GM23338 (cell line): ENCODE measurements around the gene PEX10. TPM values are rescaled to one million over a fixed set of nuclear protein-coding genes. Genes with fewer than 3 reads are reported as not detected.

Experiments
- ATAC-seq: fragments of 200-7000 bp; cut with Tn5 transposase; 3 replicates; pipeline ENCODE4 v1.9.1; 2020
- DNase-seq: peaks from one replicate; pipeline ENCODE4 v3.0.0-alpha.2; 2015; ENCODE audit warnings: low spot score
- H2AFZ ChIP-seq: fragments of 200-600 bp; sonication (generic); 2 replicates; pipeline ENCODE4 v1.8.0; 2016; ENCODE audit warnings: antibody characterized with exemption, mild to moderate bottlenecking, moderate library complexity
- H3F3A ChIP-seq: fragments of 200-600 bp; sonication (generic); replicated peaks from 2 replicates; pipeline ENCODE4 v1.8.0; 2017; ENCODE audit warnings: antibody characterized with exemption, mixed run types, low read depth
- H3K27ac ChIP-seq: fragments of 200-600 bp; sonication (generic); 2 replicates; pipeline ENCODE4 v1.6.1; 2016; ENCODE audit warnings: low read depth
- H3K27me3 ChIP-seq: fragments of 200-600 bp; sonication (generic); 2 replicates; pipeline ENCODE4 v1.8.0; 2016; ENCODE audit warnings: mild to moderate bottlenecking, mixed run types, moderate library complexity; ENCODE audit not compliant: insufficient read depth
- H3K36me3 ChIP-seq: fragments of 200-600 bp; sonication (generic); 2 replicates; pipeline ENCODE4 v1.8.0; 2016; ENCODE audit warnings: mild to moderate bottlenecking; ENCODE audit not compliant: insufficient read depth
- H3K4me1 ChIP-seq: fragments of 200-600 bp; sonication (generic); 2 replicates; pipeline ENCODE4 v1.8.0; 2016; ENCODE audit warnings: mild to moderate bottlenecking, moderate library complexity; ENCODE audit not compliant: insufficient read depth
- H3K4me2 ChIP-seq: fragments of 200-600 bp; sonication (generic); 2 replicates; pipeline ENCODE4 v1.7.1; 2017; ENCODE audit warnings: mixed run types
- H3K4me3 ChIP-seq: fragments of 200-600 bp; sonication (generic); 2 replicates; pipeline ENCODE4 v1.6.1; 2016; ENCODE audit warnings: mixed run types
- H3K79me2 ChIP-seq: fragments of 200-600 bp; sonication (generic); replicated peaks from 2 replicates; pipeline ENCODE4 v1.8.0; 2017; ENCODE audit warnings: mild to moderate bottlenecking; ENCODE audit not compliant: insufficient read depth
- H3K9me2 ChIP-seq: fragments of 200-600 bp; sonication (generic); 2 replicates; pipeline ENCODE4 v1.8.0; 2017; ENCODE audit not compliant: insufficient read depth
- H4K20me1 ChIP-seq: fragments of 200-600 bp; sonication (generic); replicated peaks from 2 replicates; pipeline ENCODE4 v1.8.0; 2017; ENCODE audit warnings: mild to moderate bottlenecking; ENCODE audit not compliant: insufficient read depth
- H3K27ac Mint-ChIP-seq: 2 replicates; pipeline ENCODE4 v1.8.0; 2020; ENCODE audit warnings: inconsistent platforms, mild to moderate bottlenecking, moderate library complexity, mixed read lengths
- H3K27me3 Mint-ChIP-seq: 3 replicates; pipeline ENCODE4 v1.8.0; 2022; ENCODE audit warnings: low read depth, mild to moderate bottlenecking, moderate library complexity, mixed read lengths, inconsistent platforms; ENCODE audit not compliant: insufficient read depth, poor library complexity
- H3K36me3 Mint-ChIP-seq: 3 replicates; pipeline ENCODE4 v1.8.0; 2021; ENCODE audit warnings: low read depth, mild to moderate bottlenecking, inconsistent platforms, moderate library complexity, mixed read lengths
- H3K4me1 Mint-ChIP-seq: 3 replicates; pipeline ENCODE4 v1.8.0; 2020; ENCODE audit warnings: mild to moderate bottlenecking, inconsistent platforms, mixed read lengths
- H3K4me3 Mint-ChIP-seq: 3 replicates; pipeline ENCODE4 v1.8.0; 2021; ENCODE audit warnings: moderate library complexity, mild to moderate bottlenecking, inconsistent platforms, mixed read lengths
- H3K9me3 Mint-ChIP-seq: 3 replicates; pipeline ENCODE4 v1.8.0; 2020; ENCODE audit warnings: moderate library complexity, mild to moderate bottlenecking, inconsistent platforms, mixed read lengths
- CREB1 ChIP-seq: fragments of 250-450 bp; sonication (Bioruptor Pico); IDR thresholded peaks from 2 replicates; pipeline ENCODE4 v1.5.0; 2020; ENCODE audit warnings: low read depth, mild to moderate bottlenecking, moderate library complexity
- EZH2 ChIP-seq: fragments of 200-600 bp; sonication (generic); IDR thresholded peaks from one replicate; pipeline ENCODE4 v1.8.0; 2017; ENCODE audit warnings: antibody characterized with exemption, mild to moderate bottlenecking, low read depth; ENCODE audit not compliant: unreplicated experiment
- EZH2phosphoT487 ChIP-seq: fragments of 200-600 bp; sonication (generic); IDR thresholded peaks from one replicate; pipeline ENCODE4 v1.8.1; 2018; ENCODE audit warnings: antibody characterized with exemption; ENCODE audit not compliant: unreplicated experiment
- JUNB ChIP-seq: IDR thresholded peaks from one replicate; pipeline ENCODE4 v1.6.1; 2016; ENCODE audit warnings: antibody characterized with exemption; ENCODE audit not compliant: unreplicated experiment
- NANOG ChIP-seq: IDR thresholded peaks from 2 replicates; pipeline ENCODE4 v1.6.1; 2016; ENCODE audit warnings: antibody characterized with exemption, borderline replicate concordance
- POLR2AphosphoS5 ChIP-seq: IDR thresholded peaks from 2 replicates; pipeline ENCODE4 v1.6.1; 2016; ENCODE audit warnings: antibody characterized with exemption, low read depth
- STAT1 ChIP-seq: IDR thresholded peaks from one replicate; pipeline ENCODE4 v1.6.1; 2016; ENCODE audit warnings: antibody characterized with exemption; ENCODE audit not compliant: unreplicated experiment
- ZNF114 ChIP-seq: fragments of 250-450 bp; sonication (Bioruptor Pico); IDR thresholded peaks from 2 replicates; pipeline ENCODE4 v1.5.0; 2020; ENCODE audit warnings: mild to moderate bottlenecking, moderate library complexity
- ZNF331 ChIP-seq: fragments of 250-450 bp; sonication (Bioruptor Pico); IDR thresholded peaks from 2 replicates; pipeline ENCODE4 v1.5.0; 2020; ENCODE audit warnings: low read depth, mild to moderate bottlenecking, moderate library complexity
- polyA plus RNA-seq: library from polyadenylated mRNA; unstranded; fragments of >200 nt; fragmentation: Nextera tagmentation; extraction: Ambion mirVana; gene quantifications from 2 replicates; pipeline ENCODE4 v1.2.1, GENCODE V29; 2016
- total RNA-seq: library from RNA; depleted of rRNA; stranded (reverse); fragments of >200 nt; shearing (Covaris generic); gene quantifications from 2 replicates; pipeline ENCODE4 v1.2.3, GENCODE V29; 2014
- TF ChIP-seq, protein P1 (sequence below): IDR thresholded peaks from one replicate; pipeline ENCODE4 v1.6.1; 2018; ENCODE audit warnings: antibody characterized with exemption; ENCODE audit not compliant: unreplicated experiment
- TF ChIP-seq, protein P2 (sequence below): fragments of 250-450 bp; sonication (Bioruptor Pico); IDR thresholded peaks from 2 replicates; pipeline ENCODE4 v1.5.0; 2020; ENCODE audit warnings: mild to moderate bottlenecking, moderate library complexity
- TF ChIP-seq, protein P3 (sequence below): IDR thresholded peaks from 2 replicates; pipeline ENCODE4 v1.6.1; 2016; ENCODE audit warnings: antibody characterized with exemption
- TF ChIP-seq, protein P4 (sequence below), 2 experiments: fragments of 200-600 bp in 1 of 2; sonication (generic) in 1 of 2; conservative IDR thresholded peaks; 2 replicates each; pipeline versions ENCODE4 v1.5.1 to v1.6.1; 2016 to 2017; ENCODE audit warnings: antibody characterized with exemption in 2 of 2, low read depth in 2 of 2, mild to moderate bottlenecking in 2 of 2, moderate library complexity in 1 of 2

Gene PEX10
- total and polyA plus RNA-seq, 2 experiments from 2014 or later = 15.0 to 53.9 TPM

DNA sequence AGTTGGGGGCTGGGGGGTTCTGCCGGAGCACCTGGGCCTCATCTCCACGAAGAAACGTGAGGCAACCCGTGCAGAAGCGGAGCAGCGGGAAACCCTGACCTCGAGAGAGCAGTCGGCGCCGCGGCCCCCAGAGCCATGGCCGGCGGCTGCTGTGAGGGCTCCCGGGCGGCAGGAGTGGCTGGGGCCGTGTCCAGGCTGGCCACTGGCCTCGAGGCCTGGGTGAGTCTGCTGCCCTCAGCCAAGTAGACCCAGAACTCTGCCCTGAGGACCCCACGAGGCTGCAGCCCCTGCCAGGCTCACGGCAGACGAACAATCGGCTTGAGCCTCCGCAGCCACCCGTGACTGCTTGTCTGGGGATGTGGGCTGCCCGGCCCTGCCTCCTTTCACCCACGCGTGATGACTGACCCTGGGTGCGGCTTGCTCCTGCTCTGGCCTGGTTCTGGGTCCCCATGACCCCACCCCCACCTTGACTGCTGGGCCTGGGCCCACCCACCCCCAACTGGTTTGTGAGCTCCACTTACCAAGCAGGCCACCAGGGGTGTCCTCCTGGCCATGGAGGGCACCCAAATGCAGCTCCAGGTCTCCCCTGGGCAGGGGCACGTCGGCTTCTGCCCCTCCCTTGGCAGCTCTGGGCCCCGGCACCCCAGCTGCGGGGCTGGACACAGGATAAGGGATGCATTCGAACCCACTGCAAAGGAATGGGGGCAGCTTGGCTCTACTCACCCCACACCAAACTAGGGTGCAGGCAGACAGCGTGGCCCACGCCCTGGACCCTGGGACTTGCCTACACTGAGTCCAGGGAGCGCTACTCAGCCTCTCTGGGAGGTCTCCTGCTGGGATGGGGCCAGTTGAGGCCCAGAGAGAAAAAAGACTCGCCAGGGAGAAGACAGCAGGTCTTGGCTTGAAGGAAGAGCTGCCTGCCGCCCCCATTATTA lies 55.2 kb downstream of the PEX10 start:
- no peaks in the 10 kb centered on the region for H3K36me3 ChIP-seq
- DNase-seq (no peak), ATAC-seq (no peak)
- no peak overlapping the region for H3K4me3 Mint-ChIP-seq
- H3K9me3 Mint-ChIP-seq = no peaks in the 10 kb centered on the region
- H2AFZ ChIP-seq = no peak overlapping the region
- no peaks in the 10 kb centered on the region; the same call in 2 of the 3 replicates for H3K36me3 Mint-ChIP-seq
- H3K79me2 ChIP-seq = no peaks in the 10 kb centered on the region
- TF ChIP-seq, protein P1, sequence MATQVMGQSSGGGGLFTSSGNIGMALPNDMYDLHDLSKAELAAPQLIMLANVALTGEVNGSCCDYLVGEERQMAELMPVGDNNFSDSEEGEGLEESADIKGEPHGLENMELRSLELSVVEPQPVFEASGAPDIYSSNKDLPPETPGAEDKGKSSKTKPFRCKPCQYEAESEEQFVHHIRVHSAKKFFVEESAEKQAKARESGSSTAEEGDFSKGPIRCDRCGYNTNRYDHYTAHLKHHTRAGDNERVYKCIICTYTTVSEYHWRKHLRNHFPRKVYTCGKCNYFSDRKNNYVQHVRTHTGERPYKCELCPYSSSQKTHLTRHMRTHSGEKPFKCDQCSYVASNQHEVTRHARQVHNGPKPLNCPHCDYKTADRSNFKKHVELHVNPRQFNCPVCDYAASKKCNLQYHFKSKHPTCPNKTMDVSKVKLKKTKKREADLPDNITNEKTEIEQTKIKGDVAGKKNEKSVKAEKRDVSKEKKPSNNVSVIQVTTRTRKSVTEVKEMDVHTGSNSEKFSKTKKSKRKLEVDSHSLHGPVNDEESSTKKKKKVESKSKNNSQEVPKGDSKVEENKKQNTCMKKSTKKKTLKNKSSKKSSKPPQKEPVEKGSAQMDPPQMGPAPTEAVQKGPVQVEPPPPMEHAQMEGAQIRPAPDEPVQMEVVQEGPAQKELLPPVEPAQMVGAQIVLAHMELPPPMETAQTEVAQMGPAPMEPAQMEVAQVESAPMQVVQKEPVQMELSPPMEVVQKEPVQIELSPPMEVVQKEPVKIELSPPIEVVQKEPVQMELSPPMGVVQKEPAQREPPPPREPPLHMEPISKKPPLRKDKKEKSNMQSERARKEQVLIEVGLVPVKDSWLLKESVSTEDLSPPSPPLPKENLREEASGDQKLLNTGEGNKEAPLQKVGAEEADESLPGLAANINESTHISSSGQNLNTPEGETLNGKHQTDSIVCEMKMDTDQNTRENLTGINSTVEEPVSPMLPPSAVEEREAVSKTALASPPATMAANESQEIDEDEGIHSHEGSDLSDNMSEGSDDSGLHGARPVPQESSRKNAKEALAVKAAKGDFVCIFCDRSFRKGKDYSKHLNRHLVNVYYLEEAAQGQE = no peak
- TF ChIP-seq ZNF114 (CRISPR knock-in tag) (no peak), EZH2 (no peak), ZNF331 (CRISPR knock-in tag) (no peak), NANOG (no peak), EZH2phosphoT487 (no peak), POLR2AphosphoS5 (no peak), JUNB (no peak), STAT1 (no peak), CREB1 (CRISPR knock-in tag) (no peak)
- TF ChIP-seq, protein P2, sequence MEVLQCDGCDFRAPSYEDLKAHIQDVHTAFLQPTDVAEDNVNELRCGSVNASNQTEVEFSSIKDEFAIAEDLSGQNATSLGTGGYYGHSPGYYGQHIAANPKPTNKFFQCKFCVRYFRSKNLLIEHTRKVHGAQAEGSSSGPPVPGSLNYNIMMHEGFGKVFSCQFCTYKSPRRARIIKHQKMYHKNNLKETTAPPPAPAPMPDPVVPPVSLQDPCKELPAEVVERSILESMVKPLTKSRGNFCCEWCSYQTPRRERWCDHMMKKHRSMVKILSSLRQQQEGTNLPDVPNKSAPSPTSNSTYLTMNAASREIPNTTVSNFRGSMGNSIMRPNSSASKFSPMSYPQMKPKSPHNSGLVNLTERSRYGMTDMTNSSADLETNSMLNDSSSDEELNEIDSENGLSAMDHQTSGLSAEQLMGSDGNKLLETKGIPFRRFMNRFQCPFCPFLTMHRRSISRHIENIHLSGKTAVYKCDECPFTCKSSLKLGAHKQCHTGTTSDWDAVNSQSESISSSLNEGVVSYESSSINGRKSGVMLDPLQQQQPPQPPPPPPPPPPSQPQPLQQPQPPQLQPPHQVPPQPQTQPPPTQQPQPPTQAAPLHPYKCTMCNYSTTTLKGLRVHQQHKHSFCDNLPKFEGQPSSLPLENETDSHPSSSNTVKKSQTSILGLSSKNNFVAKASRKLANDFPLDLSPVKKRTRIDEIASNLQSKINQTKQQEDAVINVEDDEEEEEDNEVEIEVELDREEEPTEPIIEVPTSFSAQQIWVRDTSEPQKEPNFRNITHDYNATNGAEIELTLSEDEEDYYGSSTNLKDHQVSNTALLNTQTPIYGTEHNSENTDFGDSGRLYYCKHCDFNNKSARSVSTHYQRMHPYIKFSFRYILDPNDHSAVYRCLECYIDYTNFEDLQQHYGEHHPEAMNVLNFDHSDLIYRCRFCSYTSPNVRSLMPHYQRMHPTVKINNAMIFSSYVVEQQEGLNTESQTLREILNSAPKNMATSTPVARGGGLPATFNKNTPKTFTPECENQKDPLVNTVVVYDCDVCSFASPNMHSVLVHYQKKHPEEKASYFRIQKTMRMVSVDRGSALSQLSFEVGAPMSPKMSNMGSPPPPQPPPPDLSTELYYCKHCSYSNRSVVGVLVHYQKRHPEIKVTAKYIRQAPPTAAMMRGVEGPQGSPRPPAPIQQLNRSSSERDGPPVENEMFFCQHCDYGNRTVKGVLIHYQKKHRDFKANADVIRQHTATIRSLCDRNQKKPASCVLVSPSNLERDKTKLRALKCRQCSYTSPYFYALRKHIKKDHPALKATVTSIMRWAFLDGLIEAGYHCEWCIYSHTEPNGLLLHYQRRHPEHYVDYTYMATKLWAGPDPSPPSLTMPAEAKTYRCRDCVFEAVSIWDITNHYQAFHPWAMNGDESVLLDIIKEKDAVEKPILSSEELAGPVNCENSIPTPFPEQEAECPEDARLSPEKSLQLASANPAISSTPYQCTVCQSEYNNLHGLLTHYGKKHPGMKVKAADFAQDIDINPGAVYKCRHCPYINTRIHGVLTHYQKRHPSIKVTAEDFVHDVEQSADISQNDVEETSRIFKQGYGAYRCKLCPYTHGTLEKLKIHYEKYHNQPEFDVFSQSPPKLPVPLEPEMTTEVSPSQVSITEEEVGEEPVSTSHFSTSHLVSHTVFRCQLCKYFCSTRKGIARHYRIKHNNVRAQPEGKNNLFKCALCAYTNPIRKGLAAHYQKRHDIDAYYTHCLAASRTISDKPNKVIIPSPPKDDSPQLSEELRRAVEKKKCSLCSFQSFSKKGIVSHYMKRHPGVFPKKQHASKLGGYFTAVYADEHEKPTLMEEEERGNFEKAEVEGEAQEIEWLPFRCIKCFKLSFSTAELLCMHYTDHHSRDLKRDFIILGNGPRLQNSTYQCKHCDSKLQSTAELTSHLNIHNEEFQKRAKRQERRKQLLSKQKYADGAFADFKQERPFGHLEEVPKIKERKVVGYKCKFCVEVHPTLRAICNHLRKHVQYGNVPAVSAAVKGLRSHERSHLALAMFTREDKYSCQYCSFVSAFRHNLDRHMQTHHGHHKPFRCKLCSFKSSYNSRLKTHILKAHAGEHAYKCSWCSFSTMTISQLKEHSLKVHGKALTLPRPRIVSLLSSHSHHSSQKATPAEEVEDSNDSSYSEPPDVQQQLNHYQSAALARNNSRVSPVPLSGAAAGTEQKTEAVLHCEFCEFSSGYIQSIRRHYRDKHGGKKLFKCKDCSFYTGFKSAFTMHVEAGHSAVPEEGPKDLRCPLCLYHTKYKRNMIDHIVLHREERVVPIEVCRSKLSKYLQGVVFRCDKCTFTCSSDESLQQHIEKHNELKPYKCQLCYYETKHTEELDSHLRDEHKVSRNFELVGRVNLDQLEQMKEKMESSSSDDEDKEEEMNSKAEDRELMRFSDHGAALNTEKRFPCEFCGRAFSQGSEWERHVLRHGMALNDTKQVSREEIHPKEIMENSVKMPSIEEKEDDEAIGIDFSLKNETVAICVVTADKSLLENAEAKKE (CRISPR knock-in tag) = no peak
- TF ChIP-seq, protein P3, sequence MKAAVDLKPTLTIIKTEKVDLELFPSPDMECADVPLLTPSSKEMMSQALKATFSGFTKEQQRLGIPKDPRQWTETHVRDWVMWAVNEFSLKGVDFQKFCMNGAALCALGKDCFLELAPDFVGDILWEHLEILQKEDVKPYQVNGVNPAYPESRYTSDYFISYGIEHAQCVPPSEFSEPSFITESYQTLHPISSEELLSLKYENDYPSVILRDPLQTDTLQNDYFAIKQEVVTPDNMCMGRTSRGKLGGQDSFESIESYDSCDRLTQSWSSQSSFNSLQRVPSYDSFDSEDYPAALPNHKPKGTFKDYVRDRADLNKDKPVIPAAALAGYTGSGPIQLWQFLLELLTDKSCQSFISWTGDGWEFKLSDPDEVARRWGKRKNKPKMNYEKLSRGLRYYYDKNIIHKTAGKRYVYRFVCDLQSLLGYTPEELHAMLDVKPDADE = no peak
- TF ChIP-seq, protein P4, sequence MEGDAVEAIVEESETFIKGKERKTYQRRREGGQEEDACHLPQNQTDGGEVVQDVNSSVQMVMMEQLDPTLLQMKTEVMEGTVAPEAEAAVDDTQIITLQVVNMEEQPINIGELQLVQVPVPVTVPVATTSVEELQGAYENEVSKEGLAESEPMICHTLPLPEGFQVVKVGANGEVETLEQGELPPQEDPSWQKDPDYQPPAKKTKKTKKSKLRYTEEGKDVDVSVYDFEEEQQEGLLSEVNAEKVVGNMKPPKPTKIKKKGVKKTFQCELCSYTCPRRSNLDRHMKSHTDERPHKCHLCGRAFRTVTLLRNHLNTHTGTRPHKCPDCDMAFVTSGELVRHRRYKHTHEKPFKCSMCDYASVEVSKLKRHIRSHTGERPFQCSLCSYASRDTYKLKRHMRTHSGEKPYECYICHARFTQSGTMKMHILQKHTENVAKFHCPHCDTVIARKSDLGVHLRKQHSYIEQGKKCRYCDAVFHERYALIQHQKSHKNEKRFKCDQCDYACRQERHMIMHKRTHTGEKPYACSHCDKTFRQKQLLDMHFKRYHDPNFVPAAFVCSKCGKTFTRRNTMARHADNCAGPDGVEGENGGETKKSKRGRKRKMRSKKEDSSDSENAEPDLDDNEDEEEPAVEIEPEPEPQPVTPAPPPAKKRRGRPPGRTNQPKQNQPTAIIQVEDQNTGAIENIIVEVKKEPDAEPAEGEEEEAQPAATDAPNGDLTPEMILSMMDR (conservative IDR thresholded peaks at IDR 0.05; ENCODE audit: low read depth in 2 of 2) = no peak
- no peaks in the 10 kb centered on the region for H3K27me3 ChIP-seq
- no peak overlapping the region for H3K27ac Mint-ChIP-seq
- H3K4me3 ChIP-seq = no peak overlapping the region
- H3K27me3 Mint-ChIP-seq = peaks cover 7% of the 10 kb centered on the region
- no peaks in the 10 kb centered on the region for H3F3A ChIP-seq
- H3K4me2 ChIP-seq = no peak overlapping the region
- H3K27ac ChIP-seq = no peak overlapping the region
- no peaks in the 10 kb centered on the region for H3K4me1 ChIP-seq
- H3K4me1 Mint-ChIP-seq = no peaks in the 10 kb centered on the region
- H3K9me2 ChIP-seq = no peaks in the 10 kb centered on the region
- no peaks in the 10 kb centered on the region for H4K20me1 ChIP-seq
